Stimulated activated CD8-positive, alpha-beta memory T cell treated with anti-CD3 and anti-CD28 coated beads, Interleukin-7, amount 100 ng/mL, for 1 hour (primary cell): Measurements from ENCODE around the gene OBP2A.
"Not testable (repeated sequence)": the region's sequence is repeated elsewhere in the genome, so short reads cannot be mapped to it uniquely, and the experiment has no call there.

Experiments used
- DNase-seq, 2 donors: peaks; one replicate each; pipeline ENCODE4 v3.0.0-alpha.2; 2020; ENCODE audit warnings: low read depth in 2 of 2

OBP2A gene

GRCh38 chr9:135526089-135526729 lies 19.7 kb upstream of the OBP2A start:
- DNase-seq = no peak

GRCh38 chr9:135526730-135527571 lies 19.0 kb upstream of the OBP2A start:
- DNase-seq = no peak

- not testable (repeated sequence) for DNase-seq
Measured at GRCh38 chr9:135528842-135529435, 17.0 kb upstream of the OBP2A start.

DNA sequence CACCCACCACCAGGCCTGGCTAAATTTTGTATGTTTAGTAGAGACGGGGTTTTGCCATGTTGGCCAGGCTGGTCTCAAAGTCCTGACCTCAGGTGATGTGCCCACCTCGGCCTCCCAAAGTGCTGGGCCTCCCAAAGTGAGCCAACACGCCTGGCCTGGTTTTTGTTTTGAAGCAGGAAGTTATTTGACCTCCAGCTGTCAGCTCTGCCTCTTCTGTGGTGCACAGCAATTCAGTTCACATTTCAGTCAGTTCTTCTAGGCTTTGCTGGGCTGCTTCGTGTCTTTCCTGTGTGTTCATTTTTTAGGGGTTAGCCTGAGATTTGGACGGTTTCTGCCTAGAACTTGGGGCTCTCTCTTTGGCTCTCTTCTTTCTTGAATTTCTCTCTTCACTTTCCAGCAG lies 15.8 kb upstream of the OBP2A start:
- DNase-seq = no peak

GRCh38 chr9:135531096-135531495 lies 14.8 kb upstream of the OBP2A start:
- no peak for DNase-seq

- no peak for DNase-seq
Measured at GRCh38 chr9:135533113-135533512, 12.8 kb upstream of the OBP2A start.

GRCh38 chr9:135533674-135534073 lies 12.3 kb upstream of the OBP2A start:
- DNase-seq = no peak

- DNase-seq = not testable (repeated sequence)
Measured at GRCh38 chr9:135534192-135534711, 11.7 kb upstream of the OBP2A start.

GRCh38 chr9:135534826-135535225 lies 11.1 kb upstream of the OBP2A start:
- not testable (repeated sequence) for DNase-seq

GRCh38 chr9:135535631-135536030 lies 10.3 kb upstream of the OBP2A start:
- DNase-seq = not testable (repeated sequence)

- no peak for DNase-seq
Measured at GRCh38 chr9:135536216-135536615, 9.7 kb upstream of the OBP2A start.

DNA sequence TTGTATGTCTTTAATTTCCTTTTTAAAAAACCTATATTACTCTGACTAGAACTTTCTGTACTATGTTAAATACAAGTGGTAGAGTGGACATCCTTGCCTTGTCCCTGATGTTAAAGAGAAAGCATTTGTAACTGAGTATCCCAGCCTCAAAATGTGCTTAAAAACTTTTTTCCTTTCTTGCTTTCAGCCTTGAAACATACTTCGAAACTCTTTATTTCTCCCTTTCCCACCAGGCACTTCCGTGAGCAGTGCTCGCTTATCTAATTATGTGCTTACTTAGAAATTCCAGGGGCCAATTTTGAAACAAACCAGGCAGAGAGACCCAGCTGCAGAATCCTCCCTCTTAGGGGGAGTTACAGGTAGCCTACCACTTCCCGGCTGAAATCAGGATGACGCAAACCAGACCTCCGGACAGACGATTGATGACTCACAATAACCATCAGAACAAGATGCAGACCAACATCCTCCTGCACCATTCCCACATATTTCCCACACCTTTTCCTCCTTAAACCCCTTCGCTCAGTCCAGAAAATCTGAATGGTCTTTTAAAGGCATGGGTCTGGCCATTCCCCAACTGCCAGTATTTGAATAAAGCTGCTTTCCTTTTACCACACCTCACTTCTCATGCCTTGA lies 2.5 kb upstream of the OBP2A start:
- DNase-seq = not testable (repeated sequence)

DNA sequence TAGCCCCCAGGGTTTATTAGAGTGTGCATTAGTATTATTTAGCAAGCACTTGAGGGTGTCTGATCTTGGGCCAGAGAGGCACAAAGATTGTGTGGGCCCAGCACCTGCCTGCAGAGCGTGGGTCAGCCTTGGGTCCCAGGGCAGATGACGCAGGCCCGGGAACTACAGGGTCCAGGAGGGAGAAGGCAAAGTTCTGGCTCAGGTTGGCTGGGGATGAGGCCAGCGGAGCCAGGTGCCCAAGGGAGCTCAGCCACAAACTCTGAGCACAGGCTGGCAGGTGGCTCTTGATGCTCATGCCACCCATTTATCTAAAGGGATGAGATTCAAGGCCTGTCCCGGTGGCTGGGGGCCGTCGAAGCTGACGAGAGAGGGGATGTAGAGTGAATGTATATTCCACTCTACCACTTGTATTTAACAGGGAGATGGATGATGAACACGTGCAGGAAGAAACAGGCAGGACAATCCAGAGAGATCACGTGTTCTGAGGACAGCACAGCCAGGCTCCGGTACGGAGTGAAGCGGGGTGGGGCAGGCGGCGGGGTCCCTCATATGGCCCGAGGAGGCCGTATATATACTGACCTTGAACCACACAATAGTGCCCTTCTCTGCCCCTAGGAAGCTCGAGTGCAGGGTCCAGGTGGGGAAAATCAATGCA lies 818 bp upstream of the OBP2A start:
- no peak for DNase-seq

- not testable (repeated sequence) for DNase-seq
Measured at GRCh38 chr9:135546792-135547617, 1.1 kb downstream of the OBP2A start.

- DNase-seq = no peak
Measured at GRCh38 chr9:135547756-135548736, 2.1 kb downstream of the OBP2A start.

- not testable (repeated sequence) for DNase-seq
Measured at GRCh38 chr9:135549478-135550343, 3.8 kb downstream of the OBP2A start.

GRCh38 chr9:135550344-135550918 lies 4.5 kb downstream of the OBP2A start:
- no peak for DNase-seq

GRCh38 chr9:135551031-135551430 lies 5.1 kb downstream of the OBP2A start:
- DNase-seq = no peak
